H9 (cell line): Measurements from ENCODE around the gene SLC34A3. TPM values are rescaled to one million over a fixed set of nuclear protein-coding genes. Genes with fewer than 3 reads are reported as not detected.

Experiments used
- DNase-seq: peaks from one replicate; pipeline ENCODE4 v3.0.0-alpha.2; 2017
- H2AFZ ChIP-seq: one replicate; pipeline ENCODE4 v1.6.1; 2013; ENCODE audit warnings: mild to moderate bottlenecking, low read length, control low read depth, moderate library complexity
- H2AK5ac ChIP-seq: 2 replicates; pipeline ENCODE4 v1.6.1; 2013; ENCODE audit warnings: low read length, control low read depth, mixed read lengths; ENCODE audit not compliant: insufficient read length
- H2BK120ac ChIP-seq: one replicate; pipeline ENCODE4 v1.6.1; 2013; ENCODE audit warnings: low read depth, mild to moderate bottlenecking, low read length, control low read depth, inconsistent platforms; ENCODE audit not compliant: poor library complexity, severe bottlenecking
- H2BK12ac ChIP-seq: 2 replicates; pipeline ENCODE4 v1.6.1; 2013; ENCODE audit warnings: low read length, control low read depth, mixed read lengths, low read depth; ENCODE audit not compliant: insufficient read length
- H2BK15ac ChIP-seq: 2 replicates; pipeline ENCODE4 v1.6.1; 2013; ENCODE audit warnings: low read depth, low read length, control low read depth
- H2BK20ac ChIP-seq: one replicate; pipeline ENCODE4 v1.6.1; 2013; ENCODE audit warnings: low read depth, mild to moderate bottlenecking, low read length, control low read depth, inconsistent platforms; ENCODE audit not compliant: poor library complexity, severe bottlenecking
- H2BK5ac ChIP-seq: 2 replicates; pipeline ENCODE4 v1.6.1; 2013; ENCODE audit warnings: low read length, control low read depth, mixed read lengths; ENCODE audit not compliant: insufficient read length
- H3K14ac ChIP-seq: 2 replicates; pipeline ENCODE4 v1.6.1; 2013; ENCODE audit warnings: low read length, control low read depth; ENCODE audit not compliant: insufficient read depth
- H3K18ac ChIP-seq: 2 replicates; pipeline ENCODE4 v1.6.1; 2013; ENCODE audit warnings: low read depth, mild to moderate bottlenecking, mixed read lengths, low read length, control low read depth; ENCODE audit not compliant: insufficient read length
- H3K23ac ChIP-seq: 2 replicates; pipeline ENCODE4 v1.6.1; 2013; ENCODE audit warnings: low read length, control low read depth, mixed read lengths, low read depth; ENCODE audit not compliant: insufficient read length
- H3K23me2 ChIP-seq: 2 replicates; pipeline ENCODE4 v1.6.1; 2013; ENCODE audit warnings: low read depth, mild to moderate bottlenecking, mixed read lengths, low read length, control low read depth; ENCODE audit not compliant: insufficient read length, poor library complexity, severe bottlenecking
- H3K27ac ChIP-seq: 2 replicates; pipeline ENCODE4 v1.5.1; 2013; ENCODE audit warnings: low read length, control low read depth, mixed read lengths, low read depth; ENCODE audit not compliant: insufficient read length
- H3K27me3 ChIP-seq: 2 replicates; pipeline ENCODE4 v1.6.1; 2013; ENCODE audit warnings: low read length, control low read depth, inconsistent platforms; ENCODE audit not compliant: insufficient read depth
- H3K4ac ChIP-seq: 2 replicates; pipeline ENCODE4 v1.6.1; 2013; ENCODE audit warnings: low read depth, mild to moderate bottlenecking, control low read depth, inconsistent platforms, low read length, moderate library complexity
- H3K4me1 ChIP-seq: 2 replicates; pipeline ENCODE4 v1.6.1; 2013; ENCODE audit warnings: low read length, control low read depth, inconsistent platforms; ENCODE audit not compliant: insufficient read depth
- H3K4me2 ChIP-seq: 2 replicates; pipeline ENCODE4 v1.6.1; 2013; ENCODE audit warnings: low read length, control low read depth, mixed read lengths; ENCODE audit not compliant: insufficient read length, insufficient read depth
- H3K56ac ChIP-seq: 2 replicates; pipeline ENCODE4 v1.6.1; 2013; ENCODE audit warnings: low read depth, mild to moderate bottlenecking, mixed read lengths, low read length, control low read depth; ENCODE audit not compliant: insufficient read length
- H3K79me1 ChIP-seq: 2 replicates; pipeline ENCODE4 v1.6.1; 2013; ENCODE audit warnings: low read depth, mild to moderate bottlenecking, moderate library complexity, low read length, control low read depth, inconsistent platforms; ENCODE audit not compliant: insufficient read depth, poor library complexity, severe bottlenecking
- H3K79me2 ChIP-seq: 2 replicates; pipeline ENCODE4 v1.6.1; 2013; ENCODE audit warnings: low read length, control low read depth, inconsistent platforms; ENCODE audit not compliant: insufficient read depth
- H3K9ac ChIP-seq: 2 replicates; pipeline ENCODE4 v1.6.1; 2013; ENCODE audit warnings: low read length, control low read depth, mixed read lengths; ENCODE audit not compliant: insufficient read length; ENCODE audit errors: extremely low read depth
- H3K9me3 ChIP-seq: one replicate; pipeline ENCODE4 v1.6.1; 2013; ENCODE audit warnings: low read depth, low read length, inconsistent platforms; ENCODE audit not compliant: control insufficient read depth
- H3T11ph ChIP-seq: one replicate; pipeline ENCODE4 v1.6.1; 2013; ENCODE audit warnings: mild to moderate bottlenecking, low read length, control low read depth, inconsistent platforms
- H4K20me1 ChIP-seq: one replicate; pipeline ENCODE4 v1.6.1; 2013; ENCODE audit not compliant: control insufficient read depth, insufficient read length, insufficient read depth
- H4K5ac ChIP-seq: 2 replicates; pipeline ENCODE4 v1.6.1; 2013; ENCODE audit warnings: low read depth, mild to moderate bottlenecking, mixed read lengths, low read length, control low read depth; ENCODE audit not compliant: insufficient read length
- H4K8ac ChIP-seq: replicated peaks from 2 replicates; pipeline ENCODE4 v1.6.1; 2013; ENCODE audit warnings: low read length, control low read depth, mixed read lengths, low read depth; ENCODE audit not compliant: insufficient read length
- H4K91ac ChIP-seq: 2 replicates; pipeline ENCODE4 v1.6.1; 2013; ENCODE audit warnings: low read depth, mild to moderate bottlenecking, moderate library complexity, mixed read lengths, low read length, control low read depth; ENCODE audit not compliant: insufficient read length
- H3K27ac Mint-ChIP-seq, 3 experiments: 2 replicates in 2 of 3; 3 replicates in 1 of 3; pipeline ENCODE4 v1.8.0; 2020 to 2021; ENCODE audit warnings: mixed read lengths in 3 of 3, mild to moderate bottlenecking in 1 of 3, moderate library complexity in 1 of 3
- H3K27me3 Mint-ChIP-seq: 2 replicates; pipeline ENCODE4 v1.8.0; 2021; ENCODE audit warnings: low read depth, mild to moderate bottlenecking, moderate library complexity, mixed read lengths
- H3K36me3 Mint-ChIP-seq, 3 experiments: 2 replicates in 2 of 3; 3 replicates in 1 of 3; pipeline ENCODE4 v1.8.0; 2020 to 2021; ENCODE audit warnings: low read depth in 3 of 3, mixed read lengths in 3 of 3; ENCODE audit not compliant: insufficient read depth in 1 of 3
- H3K4me1 Mint-ChIP-seq, 2 experiments: 2 replicates each; pipeline ENCODE4 v1.8.0; 2020; ENCODE audit warnings: mixed read lengths in 2 of 2
- H3K4me3 Mint-ChIP-seq, 2 experiments: 2 replicates in 1 of 2; 3 replicates in 1 of 2; pipeline ENCODE4 v1.8.0; 2020 to 2021; ENCODE audit warnings: mild to moderate bottlenecking in 2 of 2, mixed read lengths in 2 of 2, moderate library complexity in 1 of 2
- H3K9me3 Mint-ChIP-seq, 2 experiments: 2 replicates in 1 of 2; 3 replicates in 1 of 2; pipeline ENCODE4 v1.8.0; 2020; ENCODE audit warnings: mild to moderate bottlenecking in 2 of 2, mixed read lengths in 2 of 2, moderate library complexity in 1 of 2
- CTCF ChIP-seq: fragments of 200-600 bp; sonication (generic); conservative IDR thresholded peaks from 3 replicates; pipeline ENCODE4 v1.8.0; 2021; ENCODE audit warnings: antibody characterized with exemption, mild to moderate bottlenecking
- WGBS: extraction: QIAGEN DNeasy Blood & Tissue Kit; methylation state at CpG from one replicate; pipeline ENCODE4 v1.1.7; 2013; ENCODE audit warnings: missing lambda C conversion rate, low lambda C conversion rate, mixed read lengths; ENCODE audit not compliant: insufficient read length; ENCODE audit errors: extremely low coverage; 5-methylcytosine and 5-hydroxymethylcytosine counted together
- total RNA-seq: library from RNA; stranded (reverse); gene quantifications from 2 replicates; pipeline ENCODE4 v1.2.1, GENCODE V29; 2021

The SLC34A3 gene
- total RNA-seq, 1 experiment from 2014 or later: not detected

DNA sequence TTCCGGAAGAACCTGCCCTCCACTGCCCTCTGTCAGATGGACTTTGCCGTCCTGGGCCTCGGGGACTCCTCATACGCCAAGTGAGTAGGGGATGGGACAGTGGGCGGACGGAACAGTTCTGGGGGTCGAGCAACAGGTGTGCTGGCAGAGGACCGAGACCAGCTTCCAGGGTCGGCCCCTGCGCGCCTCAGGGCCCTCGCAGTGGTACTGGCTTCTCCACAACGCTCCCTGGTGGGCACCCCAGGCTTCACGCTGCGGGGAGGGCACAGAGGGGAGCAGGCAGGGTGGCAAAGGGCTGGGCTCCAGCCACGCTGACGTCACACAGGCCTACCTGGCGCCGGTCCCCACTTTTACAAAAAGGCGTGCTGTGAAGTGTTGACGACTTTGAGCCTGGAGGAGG is 18.2 kb upstream of the SLC34A3 start:
- Histone ChIP-seq H3K4me1 (no peaks in the 10 kb centered on the region; the same call in 1 of the 2 replicates), H4K8ac (no peak overlapping the region), H4K91ac (no peak overlapping the region), H2AK5ac (no peak overlapping the region), H3K23me2 (no peaks in the 10 kb centered on the region), H3K18ac (no peak overlapping the region), H2BK5ac (no peak overlapping the region), H3K4me2 (no peak overlapping the region), H3K79me1 (peaks cover under 1% of the 10 kb centered on the region), H3K4ac (no peak overlapping the region), H3K56ac (no peak overlapping the region), H3K9ac (no peak overlapping the region), H2BK15ac (no peak overlapping the region), H2BK20ac (no peak overlapping the region), H3T11ph (no peak overlapping the region), H3K9me3 (no peaks in the 10 kb centered on the region), H3K27me3 (no peaks in the 10 kb centered on the region), H3K23ac (no peak overlapping the region), H3K79me2 (no peaks in the 10 kb centered on the region), H3K27ac (no peak overlapping the region), H2AFZ (no peak overlapping the region), H2BK12ac (no peak overlapping the region), H4K20me1 (no peaks in the 10 kb centered on the region), H2BK120ac (no peak overlapping the region), H4K5ac (no peak overlapping the region), H3K14ac (no peak overlapping the region)
- no peak; the same call in 2 of the 3 replicates for TF ChIP-seq CTCF
- H3K9me3 Mint-ChIP-seq: no peaks in the 10 kb centered on the region
- H3K36me3 Mint-ChIP-seq: peaks cover 6 to 41% (median 32%) of the 10 kb centered on the region in 3 experiments; a peak in 6 of 7 replicates
- peaks cover 4 to 5% of the 10 kb centered on the region in 2 experiments for H3K4me1 Mint-ChIP-seq
- H3K27ac Mint-ChIP-seq: no peak overlapping the region
- DNase-seq: no peak
- WGBS: no CpG with 5 or more reads among the region's 21 CpGs
- no peaks in the 10 kb centered on the region for H3K27me3 Mint-ChIP-seq
- H3K4me3 Mint-ChIP-seq: no peak overlapping the region
